KOPT-K1 (cell line): Measurements from ENCODE around the gene RNF31.

Experiments used
- H3K27ac ChIP-seq: fragments of 200-600 bp; sonication (generic); 2 replicates; pipeline ENCODE4 v1.5.1; 2016; ENCODE audit warnings: antibody characterized with exemption, mild to moderate bottlenecking, low read depth, low read length; ENCODE audit not compliant: poor library complexity, severe bottlenecking
- H3K36me3 ChIP-seq: fragments of 200-600 bp; sonication (generic); 2 replicates; pipeline ENCODE4 v1.5.1; 2017; ENCODE audit warnings: antibody characterized with exemption, mild to moderate bottlenecking, low read length, moderate library complexity; ENCODE audit not compliant: insufficient read depth
- H3K9me3 ChIP-seq: fragments of 200-600 bp; sonication (generic); 2 replicates; pipeline ENCODE4 v1.5.1; 2017; ENCODE audit warnings: antibody characterized with exemption, low read length, mild to moderate bottlenecking; ENCODE audit not compliant: insufficient read depth, poor library complexity, severe bottlenecking

The RNF31 gene

DNA sequence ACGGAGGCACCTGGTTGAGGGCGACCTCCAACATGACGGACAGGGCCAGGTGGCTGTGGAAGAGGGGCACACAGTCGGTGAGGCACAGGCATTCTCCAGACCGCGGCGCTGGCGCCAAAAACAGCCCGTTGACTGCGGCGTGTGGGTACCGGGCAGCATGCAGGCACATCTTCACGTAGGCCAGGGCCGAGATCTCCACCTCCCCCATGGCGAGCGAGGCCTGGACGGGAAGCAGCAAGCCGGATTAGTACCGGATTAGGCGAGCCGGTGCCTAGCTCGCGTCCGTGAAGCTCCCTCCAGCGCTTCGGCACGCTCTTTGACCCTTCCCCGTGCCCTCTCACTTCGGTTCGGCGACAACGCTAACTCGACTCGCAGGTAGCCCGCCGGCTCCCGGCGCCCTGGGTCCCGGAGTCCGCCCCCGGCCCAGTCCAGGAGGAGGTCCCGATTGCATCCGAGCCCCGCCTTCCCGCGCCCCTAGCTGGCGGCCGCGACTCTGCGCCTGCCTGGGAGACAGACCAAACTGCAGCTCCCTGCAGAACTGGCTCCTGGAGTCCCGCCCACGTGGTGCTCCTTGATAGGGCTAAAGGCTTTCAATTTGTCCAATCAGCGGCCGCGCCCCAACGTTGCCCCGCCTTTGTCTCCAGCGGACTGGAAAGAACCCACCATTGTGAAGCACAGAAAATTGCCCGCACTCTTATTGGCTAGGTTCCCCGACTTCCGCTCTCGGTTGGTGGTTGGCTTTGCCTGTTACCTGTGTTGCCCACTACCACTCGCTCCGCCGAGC is 6.0 kb upstream of the RNF31 start, which contains the start of gene EMC9:
TSS of gene EMC9 (minus strand) at position 495 of the 784 bp plus-strand sequence. CDS start at position 208, 287 bp downstream.
- Histone ChIP-seq H3K27ac (peak within 1 kb of the TSS; percentile 95), H3K36me3 (peaks cover 55% of the 10 kb centered on the region), H3K9me3 (no peaks in the 10 kb centered on the region)

DNA sequence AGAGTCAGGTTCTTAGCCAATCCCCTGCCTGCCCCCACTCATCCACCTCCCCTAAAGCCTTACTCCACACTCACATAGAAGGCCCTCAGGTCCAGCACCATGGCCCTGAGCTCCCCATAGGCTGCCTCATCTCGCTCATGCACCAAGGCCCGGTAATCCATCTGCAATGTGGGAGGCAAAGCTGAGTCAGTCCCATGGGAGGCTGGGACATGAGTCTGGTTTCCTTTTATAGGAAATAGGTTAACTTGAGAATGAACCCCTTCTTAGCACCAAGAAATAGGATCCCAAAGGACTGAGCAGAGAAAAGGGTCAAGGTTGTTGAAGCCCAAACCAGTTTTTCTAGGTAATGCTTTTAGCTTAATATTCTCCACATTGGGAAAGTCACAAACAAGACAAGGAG is 3.8 kb upstream of the RNF31 start:
- no peak overlapping the region for H3K27ac ChIP-seq
- H3K9me3 ChIP-seq: no peaks in the 10 kb centered on the region
- H3K36me3 ChIP-seq: peaks cover 42% of the 10 kb centered on the region

DNA sequence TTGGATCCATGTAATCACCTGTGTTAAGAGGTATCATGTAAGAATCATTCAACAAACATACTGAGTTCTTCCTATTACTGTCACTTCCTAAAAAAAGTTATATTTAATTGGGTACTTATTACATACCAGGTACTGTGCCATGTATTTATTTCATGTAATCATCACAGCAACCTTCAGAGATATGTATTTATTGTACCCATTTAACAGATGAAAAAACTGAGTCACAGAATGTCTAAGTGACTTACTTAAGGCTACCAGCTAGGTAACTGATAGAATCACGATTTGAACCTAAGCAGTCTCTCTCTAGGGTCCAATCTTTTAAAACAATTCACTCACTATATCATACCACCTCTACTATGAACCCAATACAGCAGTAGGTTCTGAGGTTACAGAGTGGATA is 2.8 kb upstream of the RNF31 start:
- H3K27ac ChIP-seq: no peak overlapping the region
- H3K36me3 ChIP-seq: peaks cover 42% of the 10 kb centered on the region
- H3K9me3 ChIP-seq: no peaks in the 10 kb centered on the region

DNA sequence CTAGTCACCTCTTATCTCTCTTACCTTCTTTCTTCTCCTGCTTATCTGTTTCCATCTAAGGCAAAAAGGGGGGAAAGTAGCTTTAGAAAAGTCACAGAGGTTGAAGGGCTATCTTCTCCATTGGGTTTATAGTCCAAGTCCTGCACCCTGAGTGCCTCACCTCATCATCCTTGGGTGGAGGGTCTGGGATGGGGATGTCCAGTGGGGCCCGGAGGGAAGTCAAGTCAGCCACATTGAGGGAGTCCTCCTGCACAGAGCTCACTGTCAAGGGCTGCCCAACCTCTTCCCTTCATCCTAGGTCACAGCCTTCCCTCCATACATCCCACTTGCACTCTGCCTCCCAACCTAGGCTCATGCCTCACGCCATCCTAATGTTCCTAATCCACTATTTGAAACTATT is 2.1 kb upstream of the RNF31 start:
- Histone ChIP-seq H3K9me3 (no peaks in the 10 kb centered on the region), H3K27ac (peak overlapping the region; percentile 96), H3K36me3 (peaks cover 46% of the 10 kb centered on the region)

DNA sequence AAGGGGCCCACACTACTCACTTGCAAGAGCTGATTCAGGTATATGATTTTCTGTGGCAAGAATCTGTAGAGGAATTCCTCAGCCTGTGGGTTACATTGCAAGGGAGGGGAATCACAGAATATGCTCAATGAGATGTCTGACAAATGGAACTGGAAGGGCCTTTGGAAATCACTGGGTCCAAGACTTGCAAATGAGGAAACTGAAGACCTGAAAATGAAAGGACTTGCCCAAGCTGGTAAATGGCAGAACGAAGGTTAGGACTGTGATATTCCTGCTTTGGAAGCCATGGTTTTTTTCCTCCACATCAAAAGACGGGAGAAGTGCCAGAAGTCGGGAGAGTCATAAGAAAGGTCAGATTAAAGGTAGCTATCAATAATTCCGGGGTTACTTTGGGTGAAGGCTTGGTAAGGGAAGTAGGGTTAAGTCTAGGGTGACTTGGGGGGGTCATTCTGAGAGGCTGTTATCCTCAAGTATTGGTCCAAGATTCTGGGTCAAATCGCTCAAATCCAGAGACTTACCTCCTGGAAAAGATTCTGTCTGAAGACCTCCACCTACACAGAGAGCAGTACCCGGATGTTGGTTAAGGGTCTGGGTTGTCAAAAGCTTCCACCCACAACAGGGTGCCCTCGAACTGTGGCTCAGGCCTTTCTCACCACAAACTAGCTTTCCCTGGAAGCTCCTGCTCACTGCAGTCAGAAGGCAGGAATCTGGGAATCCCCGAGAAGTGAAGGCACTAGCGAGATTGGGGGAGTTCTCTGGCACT is 1.4 kb upstream of the RNF31 start:
- Histone ChIP-seq H3K36me3 (peaks cover 53% of the 10 kb centered on the region), H3K27ac (peak overlapping the region; percentile 96), H3K9me3 (no peaks in the 10 kb centered on the region)

DNA sequence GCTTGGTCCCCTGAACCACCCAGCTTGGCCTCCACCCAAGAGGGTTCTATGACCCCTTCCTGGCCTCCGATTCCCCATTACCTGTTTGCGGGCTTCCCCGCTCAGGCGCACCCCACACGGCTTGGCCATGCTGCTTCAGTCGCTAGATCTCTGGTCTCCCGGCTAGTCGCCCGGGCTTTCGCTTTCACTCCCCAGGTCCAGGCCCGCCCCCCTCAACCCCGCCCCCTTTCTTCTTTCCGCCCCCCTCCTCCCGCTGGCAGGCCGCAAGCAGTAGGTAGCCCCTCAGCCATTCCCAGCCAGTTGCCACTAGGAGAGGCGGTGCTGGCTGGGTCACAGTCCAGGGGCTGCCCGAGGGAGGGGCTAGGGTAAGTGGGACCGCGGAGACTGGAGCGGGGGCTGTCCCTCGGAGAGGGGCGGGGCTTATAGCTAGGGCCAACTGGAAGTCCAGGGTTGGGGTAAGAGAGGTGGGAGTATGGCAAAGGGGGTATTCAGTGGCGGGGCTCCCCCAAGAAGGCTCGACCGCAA is 783 bp upstream of the RNF31 start, which contains the start of gene PSME2:
TSS of gene PSME2 (minus strand) at position 158 of the 525 bp plus-strand sequence. CDS start at position 129, 29 bp downstream.
- H3K36me3 ChIP-seq: peaks cover 59% of the 10 kb centered on the region
- no peaks in the 10 kb centered on the region for H3K9me3 ChIP-seq
- peak within 1 kb of the TSS; percentile 96 for H3K27ac ChIP-seq

DNA sequence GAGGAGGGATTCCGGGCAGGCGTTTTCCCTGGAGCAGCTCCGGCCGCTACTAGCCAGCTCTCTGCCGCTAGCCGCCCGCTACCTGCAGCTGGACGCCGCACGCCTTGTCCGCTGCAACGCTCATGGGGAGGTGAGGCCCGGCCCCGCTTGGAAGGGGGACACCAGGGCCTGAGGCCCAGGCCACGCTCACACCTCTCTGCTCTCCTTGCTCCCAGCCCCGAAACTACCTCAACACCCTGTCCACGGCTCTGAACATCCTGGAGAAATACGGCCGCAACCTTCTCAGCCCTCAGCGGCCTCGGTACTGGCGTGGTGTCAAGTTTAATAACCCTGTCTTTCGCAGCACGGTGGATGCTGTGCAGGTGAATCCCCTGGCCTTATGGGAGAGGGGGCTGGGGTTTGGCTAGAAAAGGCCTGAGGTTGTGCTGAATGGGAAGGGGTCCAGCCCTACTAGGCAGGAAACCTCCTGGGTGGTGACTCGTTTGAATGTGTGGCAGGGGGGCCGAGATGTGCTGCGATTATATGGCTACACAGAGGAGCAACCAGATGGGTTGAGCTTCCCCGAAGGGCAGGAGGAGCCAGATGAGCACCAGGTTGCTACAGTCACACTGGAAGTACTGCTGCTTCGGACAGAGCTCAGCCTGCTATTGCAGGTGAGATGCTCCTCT is 597 bp downstream of the RNF31 start:
- H3K27ac ChIP-seq: peak overlapping the region; percentile 96
- no peaks in the 10 kb centered on the region for H3K9me3 ChIP-seq
- peaks cover 67% of the 10 kb centered on the region for H3K36me3 ChIP-seq

DNA sequence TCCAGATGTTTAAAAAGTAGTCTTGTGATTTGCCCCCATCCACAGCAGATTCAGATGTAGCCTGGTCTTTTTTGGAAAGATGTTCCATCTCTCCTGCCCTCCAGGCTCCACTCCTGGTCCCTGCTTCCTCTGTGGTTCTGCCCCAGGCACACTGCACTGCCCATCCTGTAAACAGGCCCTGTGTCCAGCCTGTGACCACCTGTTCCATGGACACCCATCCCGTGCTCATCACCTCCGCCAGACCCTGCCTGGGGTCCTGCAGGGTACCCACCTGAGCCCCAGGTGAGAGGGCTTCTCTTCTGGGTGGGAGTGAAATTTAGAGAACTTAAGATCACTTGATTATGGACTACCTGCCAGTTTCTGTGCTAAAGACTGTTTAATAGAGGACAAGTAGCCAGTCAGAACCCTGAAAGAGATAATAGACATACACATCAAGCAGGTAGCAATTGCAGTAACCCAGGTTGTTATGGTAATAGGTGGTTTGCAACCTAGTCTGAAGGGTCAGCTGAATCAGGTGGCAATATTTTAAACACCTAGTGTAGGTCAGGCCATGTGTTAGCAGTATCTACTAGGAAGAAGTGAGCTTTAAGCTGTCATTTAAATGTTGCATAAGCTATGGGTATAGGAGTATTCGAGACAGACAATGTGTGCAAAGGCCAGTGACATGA is 2.1 kb downstream of the RNF31 start:
- Histone ChIP-seq H3K36me3 (peaks cover 57% of the 10 kb centered on the region), H3K27ac (no peak overlapping the region)

DNA sequence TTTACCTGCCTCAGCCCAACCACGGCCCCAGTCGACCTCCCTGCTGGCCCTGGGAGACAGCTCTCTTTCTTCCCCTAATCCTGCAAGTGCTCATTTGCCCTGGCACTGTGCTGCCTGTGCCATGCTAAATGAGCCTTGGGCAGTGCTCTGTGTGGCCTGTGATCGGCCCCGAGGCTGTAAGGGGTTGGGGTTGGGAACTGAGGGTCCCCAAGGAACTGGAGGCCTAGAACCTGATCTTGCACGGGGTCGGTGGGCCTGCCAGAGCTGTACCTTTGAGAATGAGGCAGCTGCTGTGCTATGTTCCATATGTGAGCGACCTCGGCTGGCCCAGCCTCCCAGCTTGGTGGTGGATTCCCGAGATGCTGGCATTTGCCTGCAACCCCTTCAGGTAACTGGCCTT is 2.8 kb downstream of the RNF31 start:
- Histone ChIP-seq H3K9me3 (no peaks in the 10 kb centered on the region), H3K27ac (no peak overlapping the region), H3K36me3 (peaks cover 57% of the 10 kb centered on the region)

More for the DNA sequence above, 2.1 kb downstream of the RNF31 start:
- H3K9me3 ChIP-seq: no peaks in the 10 kb centered on the region

DNA sequence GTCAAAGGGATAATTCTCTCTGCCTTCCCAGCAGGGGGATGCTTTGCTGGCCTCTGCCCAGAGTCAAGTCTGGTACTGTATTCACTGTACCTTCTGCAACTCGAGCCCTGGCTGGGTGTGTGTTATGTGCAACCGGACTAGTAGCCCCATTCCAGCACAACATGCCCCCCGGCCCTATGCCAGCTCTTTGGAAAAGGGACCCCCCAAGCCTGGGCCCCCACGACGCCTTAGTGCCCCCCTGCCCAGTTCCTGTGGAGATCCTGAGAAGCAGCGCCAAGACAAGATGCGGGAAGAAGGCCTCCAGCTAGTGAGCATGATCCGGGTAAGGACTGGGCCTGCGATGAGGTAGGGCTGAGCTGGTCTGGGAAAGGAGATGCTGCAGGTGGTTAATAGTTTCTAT is 3.3 kb downstream of the RNF31 start:
- H3K36me3 ChIP-seq: peaks cover 63% of the 10 kb centered on the region

DNA sequence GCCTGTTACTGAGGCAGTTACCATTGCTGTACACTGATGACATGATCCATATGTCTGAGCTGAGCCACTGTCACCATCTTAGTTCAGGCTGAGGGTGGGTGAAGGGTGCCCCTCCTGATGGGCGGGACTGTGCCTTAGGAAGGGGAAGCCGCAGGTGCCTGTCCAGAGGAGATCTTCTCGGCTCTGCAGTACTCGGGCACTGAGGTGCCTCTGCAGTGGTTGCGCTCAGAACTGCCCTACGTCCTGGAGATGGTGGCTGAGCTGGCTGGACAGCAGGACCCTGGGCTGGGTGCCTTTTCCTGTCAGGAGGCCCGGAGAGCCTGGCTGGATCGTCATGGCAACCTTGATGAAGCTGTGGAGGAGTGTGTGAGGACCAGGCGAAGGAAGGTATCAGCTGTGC is 3.7 kb downstream of the RNF31 start:
- no peaks in the 10 kb centered on the region for H3K9me3 ChIP-seq
- no peak overlapping the region for H3K27ac ChIP-seq
- H3K36me3 ChIP-seq: peaks cover 67% of the 10 kb centered on the region

More for the DNA sequence above, 3.3 kb downstream of the RNF31 start:
- no peak overlapping the region for H3K27ac ChIP-seq
- H3K9me3 ChIP-seq: no peaks in the 10 kb centered on the region

DNA sequence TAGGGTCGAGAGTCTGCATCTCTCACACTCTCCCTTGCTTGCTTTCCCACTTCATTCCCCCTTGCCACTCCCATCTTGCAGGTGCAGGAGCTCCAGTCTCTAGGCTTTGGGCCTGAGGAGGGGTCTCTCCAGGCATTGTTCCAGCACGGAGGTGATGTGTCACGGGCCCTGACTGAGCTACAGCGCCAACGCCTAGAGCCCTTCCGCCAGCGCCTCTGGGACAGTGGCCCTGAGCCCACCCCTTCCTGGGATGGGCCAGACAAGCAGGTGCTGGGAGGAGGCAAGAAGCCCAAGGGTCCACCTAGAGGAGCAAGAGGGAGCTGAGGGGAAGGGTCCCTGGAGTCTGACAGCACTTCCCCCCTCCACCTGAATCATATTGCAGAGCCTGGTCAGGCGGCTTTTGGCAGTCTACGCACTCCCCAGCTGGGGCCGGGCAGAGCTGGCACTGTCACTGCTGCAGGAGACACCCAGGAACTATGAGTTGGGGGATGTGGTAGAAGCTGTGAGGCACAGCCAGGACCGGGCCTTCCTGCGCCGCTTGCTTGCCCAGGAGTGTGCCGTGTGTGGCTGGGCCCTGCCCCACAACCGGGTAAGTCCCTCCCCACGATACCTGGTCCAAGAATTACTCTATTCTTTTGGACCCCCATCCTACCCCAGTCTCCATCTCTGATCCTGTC is 4.2 kb downstream of the RNF31 start:
- no peak overlapping the region for H3K27ac ChIP-seq
- peaks cover 72% of the 10 kb centered on the region for H3K36me3 ChIP-seq
- no peaks in the 10 kb centered on the region for H3K9me3 ChIP-seq

DNA sequence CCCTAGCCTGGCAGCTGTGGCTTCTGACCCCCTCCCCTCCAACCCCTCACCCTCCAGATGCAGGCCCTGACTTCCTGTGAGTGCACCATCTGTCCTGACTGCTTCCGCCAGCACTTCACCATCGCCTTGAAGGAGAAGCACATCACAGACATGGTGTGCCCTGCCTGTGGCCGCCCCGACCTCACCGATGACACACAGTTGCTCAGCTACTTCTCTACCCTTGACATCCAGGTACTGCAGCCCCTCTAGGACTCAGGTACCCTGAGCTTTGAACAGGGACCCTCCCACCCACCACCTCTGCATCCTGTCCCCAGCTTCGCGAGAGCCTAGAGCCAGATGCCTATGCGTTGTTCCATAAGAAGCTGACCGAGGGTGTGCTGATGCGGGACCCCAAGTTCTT is 7.8 kb downstream of the RNF31 start:
- H3K36me3 ChIP-seq: peaks cover 84% of the 10 kb centered on the region
- H3K27ac ChIP-seq: no peak overlapping the region
- H3K9me3 ChIP-seq: no peaks in the 10 kb centered on the region

DNA sequence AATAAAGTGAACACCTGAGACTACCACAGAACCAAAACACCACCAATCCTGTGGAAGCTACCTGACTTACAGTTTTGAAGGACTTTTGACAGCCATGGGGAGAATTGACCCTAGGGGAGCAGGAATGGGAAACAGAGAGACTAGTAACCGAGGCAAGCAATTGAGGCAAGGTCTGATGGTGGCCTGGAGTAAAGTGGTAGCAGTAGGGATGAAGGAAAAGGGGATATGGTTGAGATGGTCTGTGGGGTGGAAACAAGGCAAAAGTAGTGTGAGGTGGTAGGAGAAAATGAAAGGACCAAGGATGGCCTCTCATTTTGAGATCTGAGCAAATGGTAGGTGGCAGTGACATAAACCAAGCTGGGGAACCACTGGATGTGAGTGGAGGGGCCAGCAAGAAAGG is 9.5 kb downstream of the RNF31 start:
- Histone ChIP-seq H3K27ac (no peak overlapping the region), H3K36me3 (peaks cover 73% of the 10 kb centered on the region), H3K9me3 (no peaks in the 10 kb centered on the region)
